ENCODE measurements around the gene ZNF474.

ZNF474 gene

DNA sequence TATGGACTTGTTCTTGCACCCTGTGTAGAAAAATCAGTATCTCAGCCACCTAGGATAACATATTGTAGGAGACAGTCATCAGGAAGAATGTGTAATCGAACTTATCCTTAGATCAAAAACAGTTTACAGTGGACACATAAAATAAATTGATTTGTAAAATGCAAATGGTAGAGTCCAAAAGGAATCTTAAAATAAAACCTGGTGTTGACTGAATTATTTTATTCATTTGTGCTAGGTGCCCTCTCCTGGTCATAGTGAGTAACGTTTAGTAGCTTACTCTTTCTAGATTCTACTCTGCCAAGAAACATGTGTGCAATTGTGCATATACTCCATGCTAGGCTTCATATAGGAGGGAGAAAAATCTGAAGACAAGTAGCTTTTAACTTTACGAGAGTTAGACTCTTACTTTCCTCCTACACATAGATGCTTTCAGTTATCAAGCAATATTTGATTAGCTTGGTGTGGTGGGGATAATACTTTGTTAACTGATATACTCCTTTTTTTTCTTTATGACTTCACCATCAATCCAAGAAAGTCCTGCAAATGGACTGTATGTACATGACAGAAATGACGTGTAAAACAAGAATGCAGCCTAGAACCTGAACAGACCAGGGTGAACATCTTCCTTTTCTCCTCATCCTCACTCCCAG lies 27.6 kb upstream of the ZNF474 start:
- Histone ChIP-seq H3K79me1 (ENCODE audit: low read depth, low read length) (no peaks in the 10 kb centered on the region), H3K14ac (ENCODE audit: low read length) (no peak overlapping the region), H3K9ac (ENCODE audit: low read depth, low read length, poor library complexity) (no peak overlapping the region), H3K4me1 (ENCODE audit: control insufficient read depth in 2 of 2, insufficient read depth in 1 of 2, low read depth in 1 of 2, low read length in 2 of 2) (peaks cover 0 to 3% of the 10 kb centered on the region in 2 donors), H3K9me3 (replicated peaks in 1 of 2; ENCODE audit: control insufficient read depth in 2 of 2, insufficient read depth in 1 of 2, low read depth in 1 of 2, low read length in 2 of 2) (no peaks in the 10 kb centered on the region), H2BK5ac (ENCODE audit: low read length) (no peak overlapping the region), H2AK5ac (ENCODE audit: low read depth, low read length) (no peak overlapping the region), H3K4me2 (ENCODE audit: insufficient read depth, low read length, poor library complexity, severe bottlenecking) (no peak overlapping the region), H2BK15ac (ENCODE audit: low read length) (no peak overlapping the region), H3K18ac (ENCODE audit: low read length) (no peak overlapping the region), H2BK12ac (ENCODE audit: low read length) (no peak overlapping the region), H3K36me3 (replicated peaks in 1 of 2; ENCODE audit: control insufficient read depth in 2 of 2, insufficient read depth in 2 of 2, low read length in 2 of 2) (no peaks in the 10 kb centered on the region), H3K23ac (ENCODE audit: low read depth, low read length, poor library complexity) (no peak overlapping the region), H4K8ac (ENCODE audit: low read depth, low read length) (no peak overlapping the region), H3K4ac (ENCODE audit: low read length) (no peak overlapping the region), H3K4me3 (ENCODE audit: low read length in 2 of 2) (no peak overlapping the region), H3K27ac (replicated peaks; ENCODE audit: low read length) (no peak overlapping the region), H2BK120ac (ENCODE audit: low read depth, low read length) (no peak overlapping the region), H3K27me3 (ENCODE audit: control insufficient read depth in 3 of 3, insufficient read depth in 3 of 3, low read depth in 1 of 3, low read length in 3 of 3) (no peaks in the 10 kb centered on the region), H2AFZ (ENCODE audit: low read length) (no peak overlapping the region), H4K91ac (ENCODE audit: low read depth, low read length, poor library complexity) (no peak overlapping the region)
- DNase-seq (ENCODE audit: low spot score): no peak
- no CpG with 5 or more reads among the region's 4 CpGs for WGBS, 2 donors (ENCODE audit: extremely low coverage in 2 of 2, insufficient read length in 2 of 2, insufficient replicate concordance in 1 of 2)

DNA sequence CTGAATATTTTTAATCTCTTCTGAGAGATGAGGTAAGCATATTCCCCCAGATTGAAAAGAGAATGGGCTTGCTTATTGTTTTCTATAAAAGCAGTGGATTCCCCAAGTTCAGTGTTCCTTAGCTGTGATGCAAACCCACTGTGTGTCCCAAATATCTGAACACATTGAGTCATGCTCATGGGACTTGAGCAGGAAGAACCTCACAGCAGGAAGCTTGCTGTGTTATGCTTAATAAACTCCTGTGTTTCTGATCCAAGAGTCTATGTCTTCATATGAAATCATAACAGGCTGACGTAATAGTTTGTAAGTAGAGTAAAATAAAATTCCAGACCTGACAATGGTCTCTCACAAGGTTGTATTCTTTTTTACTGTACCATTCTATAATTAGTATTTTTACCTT lies 26.5 kb upstream of the ZNF474 start:
- Histone ChIP-seq H2AFZ (ENCODE audit: low read length) (no peak overlapping the region), H2BK12ac (ENCODE audit: low read length) (no peak overlapping the region), H3K4me2 (ENCODE audit: insufficient read depth, low read length, poor library complexity, severe bottlenecking) (no peak overlapping the region), H3K4me1 (ENCODE audit: control insufficient read depth in 2 of 2, insufficient read depth in 1 of 2, low read depth in 1 of 2, low read length in 2 of 2) (peaks cover 0 to 3% of the 10 kb centered on the region in 2 donors), H3K79me1 (ENCODE audit: low read depth, low read length) (no peaks in the 10 kb centered on the region), H3K23ac (ENCODE audit: low read depth, low read length, poor library complexity) (no peak overlapping the region), H2AK5ac (ENCODE audit: low read depth, low read length) (no peak overlapping the region), H3K27me3 (ENCODE audit: control insufficient read depth in 3 of 3, insufficient read depth in 3 of 3, low read depth in 1 of 3, low read length in 3 of 3) (no peaks in the 10 kb centered on the region), H3K36me3 (replicated peaks in 1 of 2; ENCODE audit: control insufficient read depth in 2 of 2, insufficient read depth in 2 of 2, low read length in 2 of 2) (no peaks in the 10 kb centered on the region), H2BK120ac (ENCODE audit: low read depth, low read length) (no peak overlapping the region), H3K4me3 (ENCODE audit: low read length in 2 of 2) (no peak overlapping the region), H4K8ac (ENCODE audit: low read depth, low read length) (no peak overlapping the region), H3K4ac (ENCODE audit: low read length) (no peak overlapping the region), H3K9me3 (replicated peaks in 1 of 2; ENCODE audit: control insufficient read depth in 2 of 2, insufficient read depth in 1 of 2, low read depth in 1 of 2, low read length in 2 of 2) (no peaks in the 10 kb centered on the region), H2BK5ac (ENCODE audit: low read length) (no peak overlapping the region), H2BK15ac (ENCODE audit: low read length) (no peak overlapping the region), H4K91ac (ENCODE audit: low read depth, low read length, poor library complexity) (no peak overlapping the region), H3K14ac (ENCODE audit: low read length) (no peak overlapping the region), H3K18ac (ENCODE audit: low read length) (no peak overlapping the region), H3K27ac (replicated peaks; ENCODE audit: low read length) (no peak overlapping the region), H3K9ac (ENCODE audit: low read depth, low read length, poor library complexity) (no peak overlapping the region)
- no peak for DNase-seq (ENCODE audit: low spot score)
- WGBS, 2 donors (ENCODE audit: extremely low coverage in 2 of 2, insufficient read length in 2 of 2, insufficient replicate concordance in 1 of 2): no CpG with 5 or more reads among the region's 1 CpG

DNA sequence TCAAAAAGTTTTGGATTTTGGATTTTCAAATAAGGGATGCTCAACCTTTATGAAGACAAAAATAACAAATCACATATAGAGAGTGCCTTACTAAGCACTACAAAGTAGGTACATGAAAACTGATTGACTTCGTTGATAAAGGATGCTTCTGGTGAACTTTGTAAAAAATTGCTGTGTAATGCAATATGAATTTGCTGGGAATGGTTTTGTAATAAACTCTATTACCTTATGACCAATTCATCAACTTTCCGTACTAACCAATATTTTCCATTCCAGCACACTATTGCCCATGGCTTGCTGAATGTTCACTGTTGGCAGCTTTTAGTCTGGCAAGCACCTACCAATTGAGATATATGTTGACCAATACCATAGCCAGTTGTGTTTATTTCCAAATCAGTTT lies 23.4 kb upstream of the ZNF474 start:
- Histone ChIP-seq H3K18ac (ENCODE audit: low read length) (no peak overlapping the region), H3K9ac (ENCODE audit: low read depth, low read length, poor library complexity) (no peak overlapping the region), H2AFZ (ENCODE audit: low read length) (no peak overlapping the region), H2AK5ac (ENCODE audit: low read depth, low read length) (no peak overlapping the region), H4K8ac (ENCODE audit: low read depth, low read length) (no peak overlapping the region), H2BK12ac (ENCODE audit: low read length) (no peak overlapping the region), H2BK120ac (ENCODE audit: low read depth, low read length) (no peak overlapping the region), H2BK15ac (ENCODE audit: low read length) (no peak overlapping the region), H2BK5ac (ENCODE audit: low read length) (no peak overlapping the region), H3K9me3 (replicated peaks in 1 of 2; ENCODE audit: control insufficient read depth in 2 of 2, insufficient read depth in 1 of 2, low read depth in 1 of 2, low read length in 2 of 2) (no peaks in the 10 kb centered on the region), H4K91ac (ENCODE audit: low read depth, low read length, poor library complexity) (no peak overlapping the region), H3K27ac (replicated peaks; ENCODE audit: low read length) (no peak overlapping the region), H3K4me1 (ENCODE audit: control insufficient read depth in 2 of 2, insufficient read depth in 1 of 2, low read depth in 1 of 2, low read length in 2 of 2) (peaks cover 1 to 2% of the 10 kb centered on the region in 2 donors), H3K14ac (ENCODE audit: low read length) (no peak overlapping the region), H3K4ac (ENCODE audit: low read length) (no peak overlapping the region), H3K36me3 (replicated peaks in 1 of 2; ENCODE audit: control insufficient read depth in 2 of 2, insufficient read depth in 2 of 2, low read length in 2 of 2) (no peaks in the 10 kb centered on the region), H3K27me3 (ENCODE audit: control insufficient read depth in 3 of 3, insufficient read depth in 3 of 3, low read depth in 1 of 3, low read length in 3 of 3) (no peaks in the 10 kb centered on the region), H3K4me2 (ENCODE audit: insufficient read depth, low read length, poor library complexity, severe bottlenecking) (no peak overlapping the region), H3K79me1 (ENCODE audit: low read depth, low read length) (no peaks in the 10 kb centered on the region), H3K4me3 (ENCODE audit: low read length in 2 of 2) (no peak overlapping the region), H3K23ac (ENCODE audit: low read depth, low read length, poor library complexity) (no peak overlapping the region)
- DNase-seq (ENCODE audit: low spot score): no peak
- no CpG with 5 or more reads among the region's 2 CpGs for WGBS, 2 donors (ENCODE audit: extremely low coverage in 2 of 2, insufficient read length in 2 of 2, insufficient replicate concordance in 1 of 2)

- Histone ChIP-seq H2AK5ac (ENCODE audit: low read depth, low read length) (no peak overlapping the region), H2BK120ac (ENCODE audit: low read depth, low read length) (no peak overlapping the region), H3K14ac (ENCODE audit: low read length) (no peak overlapping the region), H3K4me1 (ENCODE audit: control insufficient read depth in 2 of 2, insufficient read depth in 1 of 2, low read depth in 1 of 2, low read length in 2 of 2) (peaks cover 1 to 4% of the 10 kb centered on the region in 2 donors), H2BK5ac (ENCODE audit: low read length) (no peak overlapping the region), H3K27me3 (ENCODE audit: control insufficient read depth in 3 of 3, insufficient read depth in 3 of 3, low read depth in 1 of 3, low read length in 3 of 3) (no peaks in the 10 kb centered on the region), H3K4me3 (ENCODE audit: low read length in 2 of 2) (no peak overlapping the region), H3K27ac (replicated peaks; ENCODE audit: low read length) (no peak overlapping the region), H2AFZ (ENCODE audit: low read length) (no peak overlapping the region), H2BK12ac (ENCODE audit: low read length) (no peak overlapping the region), H3K79me1 (ENCODE audit: low read depth, low read length) (no peaks in the 10 kb centered on the region), H3K9ac (ENCODE audit: low read depth, low read length, poor library complexity) (no peak overlapping the region), H3K18ac (ENCODE audit: low read length) (no peak overlapping the region), H3K9me3 (replicated peaks in 1 of 2; ENCODE audit: control insufficient read depth in 2 of 2, insufficient read depth in 1 of 2, low read depth in 1 of 2, low read length in 2 of 2) (no peaks in the 10 kb centered on the region), H2BK15ac (ENCODE audit: low read length) (no peak overlapping the region), H3K4ac (ENCODE audit: low read length) (no peak overlapping the region), H3K4me2 (ENCODE audit: insufficient read depth, low read length, poor library complexity, severe bottlenecking) (no peak overlapping the region), H4K91ac (ENCODE audit: low read depth, low read length, poor library complexity) (no peak overlapping the region), H3K23ac (ENCODE audit: low read depth, low read length, poor library complexity) (no peak overlapping the region), H3K36me3 (replicated peaks in 1 of 2; ENCODE audit: control insufficient read depth in 2 of 2, insufficient read depth in 2 of 2, low read length in 2 of 2) (no peaks in the 10 kb centered on the region), H4K8ac (ENCODE audit: low read depth, low read length) (no peak overlapping the region)
- WGBS, 2 donors (ENCODE audit: extremely low coverage in 2 of 2, insufficient read length in 2 of 2, insufficient replicate concordance in 1 of 2): no CpG with 5 or more reads among the region's 4 CpGs
- no peak for DNase-seq (ENCODE audit: low spot score)
Observed at GRCh38 chr5:122107016-122107415, 22.3 kb upstream of the ZNF474 start.

Data from neuronal stem cell (in vitro differentiated cells).